Measurements from ENCODE around the gene LRRK1.

DNA sequence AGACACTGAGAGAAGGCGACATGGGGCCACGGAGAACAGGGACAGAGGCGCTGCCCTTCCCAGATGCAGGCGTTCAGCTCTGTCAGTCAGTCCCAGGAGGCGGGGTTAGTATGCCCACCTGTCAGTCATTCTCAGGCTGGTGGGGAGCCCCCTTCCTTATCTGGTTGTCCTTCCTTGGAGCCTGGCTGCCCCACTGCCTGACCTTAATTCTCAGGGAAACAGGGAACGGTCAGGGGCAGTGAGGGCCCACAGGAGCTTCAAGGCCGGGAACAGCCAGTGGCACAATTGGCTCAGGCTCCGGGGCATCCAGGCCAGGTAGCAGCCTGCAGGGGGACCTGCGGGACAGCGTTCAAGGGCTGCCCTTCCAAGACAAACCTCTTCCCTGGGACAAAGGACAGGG lies 199.5 kb downstream of the LRRK1 start:
- TF ChIP-seq POLR2AphosphoS5 (IDR thresholded peaks at IDR 0.05; ENCODE audit: low read depth) (no peak), CREB1 (CRISPR knock-in tag; IDR thresholded peaks at IDR 0.05; ENCODE audit: low read depth) (no peak), EZH2 (IDR thresholded peaks at IDR 0.05; ENCODE audit: low read depth, unreplicated experiment) (no peak), STAT1 (IDR thresholded peaks at IDR 0.05; ENCODE audit: unreplicated experiment) (no peak), EZH2phosphoT487 (IDR thresholded peaks at IDR 0.05; ENCODE audit: unreplicated experiment) (no peak)
- TF ChIP-seq, protein P1, sequence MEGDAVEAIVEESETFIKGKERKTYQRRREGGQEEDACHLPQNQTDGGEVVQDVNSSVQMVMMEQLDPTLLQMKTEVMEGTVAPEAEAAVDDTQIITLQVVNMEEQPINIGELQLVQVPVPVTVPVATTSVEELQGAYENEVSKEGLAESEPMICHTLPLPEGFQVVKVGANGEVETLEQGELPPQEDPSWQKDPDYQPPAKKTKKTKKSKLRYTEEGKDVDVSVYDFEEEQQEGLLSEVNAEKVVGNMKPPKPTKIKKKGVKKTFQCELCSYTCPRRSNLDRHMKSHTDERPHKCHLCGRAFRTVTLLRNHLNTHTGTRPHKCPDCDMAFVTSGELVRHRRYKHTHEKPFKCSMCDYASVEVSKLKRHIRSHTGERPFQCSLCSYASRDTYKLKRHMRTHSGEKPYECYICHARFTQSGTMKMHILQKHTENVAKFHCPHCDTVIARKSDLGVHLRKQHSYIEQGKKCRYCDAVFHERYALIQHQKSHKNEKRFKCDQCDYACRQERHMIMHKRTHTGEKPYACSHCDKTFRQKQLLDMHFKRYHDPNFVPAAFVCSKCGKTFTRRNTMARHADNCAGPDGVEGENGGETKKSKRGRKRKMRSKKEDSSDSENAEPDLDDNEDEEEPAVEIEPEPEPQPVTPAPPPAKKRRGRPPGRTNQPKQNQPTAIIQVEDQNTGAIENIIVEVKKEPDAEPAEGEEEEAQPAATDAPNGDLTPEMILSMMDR (conservative IDR thresholded peaks at IDR 0.05; ENCODE audit: low read depth in 2 of 2), result peak; percentile 20 to 46; a peak in 3 of 4 replicates

Measured in GM23338 (cell line).